ENCODE results near the gene NECAB3.
"Not testable (repeated sequence)": the region's sequence is repeated elsewhere in the genome, so short reads cannot be mapped to it uniquely, and the experiment has no call there.

NECAB3 gene

DNA sequence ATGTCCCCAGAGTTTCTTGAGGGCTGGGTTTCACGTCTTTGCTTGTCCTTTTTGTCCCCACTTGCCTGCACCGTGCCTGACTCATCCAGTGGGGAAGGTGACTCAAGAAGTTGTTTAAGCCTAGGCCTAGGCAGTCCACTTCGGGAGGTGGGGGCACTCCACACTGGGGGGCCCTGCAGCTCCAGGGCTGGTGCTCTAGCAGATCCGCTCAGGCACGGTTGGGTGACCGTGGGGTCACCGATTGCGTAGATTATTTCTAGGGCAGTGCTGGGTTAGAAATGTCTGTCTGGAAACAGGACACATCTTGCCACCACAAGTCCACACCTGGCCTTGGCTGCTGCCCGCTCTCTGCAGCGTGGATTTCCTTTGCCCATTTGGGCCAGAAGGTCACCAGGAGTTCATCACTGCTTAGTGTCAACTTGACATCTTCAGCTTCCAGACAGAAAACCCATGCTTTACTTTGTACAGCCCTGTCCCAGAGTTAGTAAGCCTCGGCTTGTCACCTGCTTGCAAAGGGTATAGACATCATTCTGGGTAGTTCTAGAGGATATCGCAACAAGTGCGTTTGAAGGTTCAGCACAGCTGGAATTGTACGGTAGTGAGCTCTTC is 25.7 kb downstream of the NECAB3 start:
- no peak for DNase-seq (ENCODE audit: low spot score)

GRCh38 chr20:33647603-33648395 is 26.4 kb downstream of the NECAB3 start:
- no peak for DNase-seq (ENCODE audit: low spot score)

DNA sequence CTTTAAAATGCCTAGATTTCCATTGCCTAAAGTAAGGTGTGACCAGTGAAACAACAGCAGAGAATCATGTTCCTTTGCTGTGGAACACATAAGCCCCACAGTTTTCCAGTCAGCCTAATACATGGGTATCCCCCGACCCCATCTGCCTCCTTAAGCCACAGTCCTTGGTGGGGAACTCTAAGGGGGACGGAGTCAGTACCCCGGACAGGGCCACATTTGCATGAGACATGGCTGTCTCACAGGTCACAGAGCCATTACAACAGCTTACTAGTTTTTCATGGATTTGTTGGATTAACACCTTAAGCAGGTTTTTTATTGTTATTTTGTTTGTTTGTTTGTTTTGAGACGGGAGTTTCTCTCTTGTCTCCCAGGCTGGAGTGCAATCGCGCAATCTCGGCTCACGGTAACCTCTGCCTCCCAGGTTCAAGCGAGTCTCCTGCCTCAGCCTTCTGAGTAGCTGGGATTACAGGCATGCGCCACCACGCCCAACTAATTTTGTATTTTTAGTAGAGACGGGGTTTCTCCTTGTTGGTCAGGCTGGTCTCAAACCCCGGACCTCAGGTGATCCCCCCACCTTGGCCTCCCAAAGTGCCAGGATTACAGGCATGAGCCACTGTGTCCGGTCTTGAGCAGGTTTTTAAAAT is 27.1 kb downstream of the NECAB3 start:
- DNase-seq (ENCODE audit: low spot score): not testable (repeated sequence)

- no peak for DNase-seq (ENCODE audit: low spot score)
These were observed 28.0 kb downstream of the NECAB3 start for GRCh38 chr20:33646191-33646590.

DNA sequence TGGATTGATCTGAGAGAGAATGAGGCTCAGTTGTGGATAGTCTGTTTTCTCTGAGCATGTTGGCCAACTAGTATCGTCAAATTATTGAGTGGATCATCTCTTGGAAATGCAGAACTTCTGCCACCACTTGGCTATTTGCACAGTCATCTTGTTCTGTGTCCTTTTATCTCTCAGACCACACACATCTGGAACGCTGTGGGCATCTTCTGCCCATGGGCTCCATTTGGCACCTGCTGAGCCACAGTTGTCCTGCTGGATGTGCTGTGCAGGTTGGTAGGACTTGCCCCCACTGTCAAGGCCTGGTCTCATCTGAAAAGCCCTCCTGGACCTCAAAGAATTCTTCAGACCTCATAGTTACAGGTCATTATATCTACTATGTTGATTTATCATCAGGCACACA is 28.8 kb downstream of the NECAB3 start:
- DNase-seq (ENCODE audit: low spot score): no peak

DNA sequence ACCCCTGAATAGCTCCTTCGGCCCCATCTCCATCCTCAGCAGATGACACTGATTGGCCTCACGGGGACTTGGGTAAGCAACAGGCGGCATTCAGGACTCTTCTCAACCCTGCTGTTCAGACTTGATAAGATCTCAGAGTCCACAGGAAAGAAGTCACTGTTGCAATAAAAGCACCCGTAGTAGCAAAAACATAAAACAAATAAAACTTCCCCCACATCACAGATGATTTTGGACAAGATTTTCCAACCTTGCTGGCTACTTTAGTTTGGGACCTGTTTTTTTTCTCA is 29.2 kb downstream of the NECAB3 start:
- no peak for DNase-seq (ENCODE audit: low spot score)

DNA sequence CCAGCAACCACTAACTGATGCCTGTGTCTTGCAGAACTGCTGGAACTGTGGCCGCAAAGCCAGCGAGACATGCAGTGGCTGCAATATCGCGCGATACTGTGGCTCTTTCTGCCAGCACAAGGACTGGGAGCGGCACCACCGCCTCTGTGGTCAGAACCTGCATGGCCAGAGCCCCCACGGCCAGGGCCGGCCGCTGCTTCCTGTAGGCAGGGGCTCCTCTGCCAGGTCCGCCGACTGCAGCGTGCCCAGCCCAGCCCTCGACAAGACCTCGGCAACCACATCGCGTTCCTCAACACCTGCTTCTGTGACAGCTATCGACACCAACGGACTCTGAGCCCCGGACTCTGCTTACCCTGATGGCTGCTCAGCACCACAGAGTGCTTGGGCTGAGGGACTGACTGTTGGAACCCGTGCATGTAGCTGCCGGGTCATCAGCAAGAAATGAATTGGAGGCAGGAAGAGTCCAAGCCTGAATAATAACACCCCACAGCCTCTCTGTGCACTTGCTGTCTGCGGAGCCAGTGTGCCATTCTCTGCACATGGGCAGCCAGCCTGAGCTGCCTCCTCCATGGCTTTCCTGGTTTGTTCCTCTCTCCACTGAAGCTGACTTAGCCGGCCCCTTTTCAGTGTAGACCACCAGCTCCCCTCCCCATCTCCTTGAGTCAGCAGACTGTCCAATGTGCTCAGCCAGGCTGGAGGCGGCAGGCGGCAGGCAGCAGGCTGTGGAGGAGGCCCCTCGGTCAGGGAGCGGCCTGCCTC is 29.7 kb downstream of the NECAB3 start:
- DNase-seq (ENCODE audit: low spot score): no peak

DNA sequence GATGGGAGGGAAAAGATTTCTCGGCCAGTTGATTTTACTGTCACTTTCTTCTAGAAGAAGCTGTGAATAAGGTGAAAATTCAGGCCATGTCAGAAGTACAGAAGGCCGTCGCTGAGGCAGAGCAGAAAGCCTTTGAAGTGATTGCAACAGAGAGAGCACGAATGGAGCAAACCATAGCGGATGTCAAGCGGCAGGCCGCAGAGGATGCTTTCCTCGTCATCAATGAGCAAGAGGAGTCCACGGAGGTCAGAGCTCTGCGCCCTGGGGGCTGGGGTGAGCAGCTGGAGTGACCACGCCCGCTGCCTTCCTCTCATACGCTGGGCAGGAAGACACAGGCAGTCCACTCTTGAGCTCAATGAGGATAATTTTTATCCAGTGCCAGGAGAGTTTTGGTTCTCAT is 33.9 kb downstream of the NECAB3 start:
- no peak for DNase-seq (ENCODE audit: low spot score)

- no peak for DNase-seq (ENCODE audit: low spot score)
These were observed 37.5 kb downstream of the NECAB3 start for GRCh38 chr20:33636776-33637175.

DNA sequence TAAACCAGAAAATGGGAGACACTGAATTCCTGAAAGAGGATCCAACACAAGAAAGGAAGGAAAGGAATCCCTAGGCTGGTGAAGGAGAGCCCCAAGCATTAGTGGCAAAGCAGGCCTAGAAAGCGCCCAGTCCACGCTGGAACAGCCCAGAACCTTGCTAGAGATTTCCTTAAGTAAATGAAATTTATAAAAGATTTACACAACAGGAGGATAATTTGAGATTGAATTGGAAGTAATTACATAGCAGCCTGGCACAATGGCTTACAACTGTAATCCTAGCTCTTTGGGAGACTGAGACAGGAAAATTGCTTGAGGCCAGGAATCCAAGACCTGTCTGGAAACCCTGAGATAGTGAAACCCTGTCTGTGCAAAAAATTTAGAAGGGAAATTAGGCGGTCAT is 38.9 kb downstream of the NECAB3 start:
- DNase-seq (ENCODE audit: low spot score): no peak

GRCh38 chr20:33631910-33632309 is 42.3 kb downstream of the NECAB3 start:
- not testable (repeated sequence) for DNase-seq (ENCODE audit: low spot score)

DNA sequence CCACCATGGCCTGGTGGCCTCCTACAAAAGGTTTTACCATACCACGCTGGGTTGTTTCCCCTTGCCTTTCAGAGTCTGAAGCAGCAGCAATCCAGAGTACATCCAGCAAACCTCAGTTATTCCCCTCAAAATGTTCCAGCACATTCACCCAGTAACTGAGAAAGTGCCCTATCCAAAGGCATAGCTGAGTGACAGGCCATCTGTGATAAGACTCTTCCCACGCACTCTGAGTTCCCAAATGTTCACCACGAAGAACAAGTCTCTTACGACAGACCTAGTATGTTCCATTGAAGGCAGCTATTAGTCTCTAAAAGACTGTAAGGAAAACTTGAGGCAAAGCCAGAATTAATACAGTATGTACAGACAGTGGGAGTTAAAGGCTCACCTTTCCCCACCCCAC is 43.7 kb downstream of the NECAB3 start:
- no peak for DNase-seq (ENCODE audit: low spot score)

- DNase-seq (ENCODE audit: low spot score): no peak
These were observed 44.2 kb downstream of the NECAB3 start for GRCh38 chr20:33629979-33630378.

- DNase-seq (ENCODE audit: low spot score): no peak
These were observed 44.7 kb downstream of the NECAB3 start for GRCh38 chr20:33629533-33629932.

- no peak for DNase-seq (ENCODE audit: low spot score)
These were observed 46.5 kb downstream of the NECAB3 start for GRCh38 chr20:33627577-33628216.

DNA sequence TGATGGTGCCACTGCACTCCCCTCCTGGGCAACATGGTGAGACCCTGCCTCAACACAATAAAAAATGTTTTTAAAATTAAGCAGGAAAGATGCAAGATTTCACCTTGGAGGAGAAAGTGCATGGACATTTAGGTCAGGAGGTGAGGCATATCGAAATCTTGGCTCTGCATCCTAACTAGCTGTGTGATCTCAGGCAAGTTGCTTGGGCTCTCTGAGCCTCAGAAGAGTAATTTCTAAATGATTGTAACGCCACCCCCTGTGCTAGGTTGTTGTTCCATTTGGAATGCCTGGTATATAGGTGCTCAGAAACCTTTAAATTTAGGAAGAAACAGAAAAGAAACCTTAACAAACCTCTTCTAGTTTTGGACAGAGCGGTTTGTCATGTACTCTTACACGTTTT is 48.0 kb downstream of the NECAB3 start:
- DNase-seq (ENCODE audit: low spot score): no peak

- no peak for DNase-seq (ENCODE audit: low spot score)
These were observed 49.8 kb downstream of the NECAB3 start for GRCh38 chr20:33624399-33624798.

GRCh38 chr20:33622705-33623365 is 51.4 kb downstream of the NECAB3 start:
- DNase-seq (ENCODE audit: low spot score): no peak

- no peak for DNase-seq (ENCODE audit: low spot score)
These were observed 52.4 kb downstream of the NECAB3 start for GRCh38 chr20:33621717-33622400.

- DNase-seq (ENCODE audit: low spot score): no peak
These were observed 62.2 kb downstream of the NECAB3 start for GRCh38 chr20:33612001-33612400.

DNA sequence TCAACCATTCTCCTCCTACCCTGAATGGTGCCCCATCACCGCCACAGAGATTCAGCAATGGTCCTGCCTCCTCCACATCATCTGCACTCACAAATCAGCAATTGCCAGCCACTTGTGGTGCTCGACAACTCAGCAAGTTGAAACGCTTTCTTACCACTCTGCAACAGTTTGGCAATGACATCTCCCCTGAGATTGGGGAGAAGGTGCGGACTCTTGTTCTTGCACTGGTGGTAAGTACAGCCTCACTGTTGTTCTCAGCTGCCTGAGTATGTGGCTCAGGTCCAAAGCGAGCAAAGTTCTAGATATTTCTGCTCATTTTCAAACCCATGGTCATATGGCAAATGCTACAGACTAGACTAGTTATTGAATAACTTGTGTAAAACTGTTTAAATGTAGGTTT is 63.1 kb downstream of the NECAB3 start:
- DNase-seq (ENCODE audit: low spot score): no peak

Data from RKO (cell line).